OCI-LY1 (cell line): ENCODE measurements around the gene KRT2.
"Not testable (repeated sequence)": the region's sequence is repeated elsewhere in the genome, so short reads cannot be mapped to it uniquely, and the experiment has no call there.

Source experiments
- H2AFZ ChIP-seq: fragments of 200-600 bp; sonication (generic), shearing (Covaris generic); 2 replicates; pipeline ENCODE4 v1.6.0; 2014; ENCODE audit warnings: antibody characterized with exemption, mild to moderate bottlenecking, low read length
- H3F3A ChIP-seq: fragments of 200-600 bp; sonication (generic), shearing (Covaris generic); 2 replicates; pipeline ENCODE4 v1.6.0; 2014; ENCODE audit warnings: mild to moderate bottlenecking, antibody characterized with exemption, low read length, moderate library complexity; ENCODE audit not compliant: insufficient read depth
- H3K27ac ChIP-seq: fragments of 200-600 bp; sonication (generic); 2 replicates; pipeline ENCODE4 v1.5.1; 2014; ENCODE audit warnings: low read length, mixed run types, mild to moderate bottlenecking, low read depth; ENCODE audit not compliant: poor library complexity, severe bottlenecking
- H3K27me3 ChIP-seq: fragments of 200-600 bp; sonication (generic); 2 replicates; pipeline ENCODE4 v1.6.0; 2014; ENCODE audit warnings: antibody characterized with exemption, mild to moderate bottlenecking, low read length, moderate library complexity; ENCODE audit not compliant: insufficient read depth
- H3K36me3 ChIP-seq: fragments of 200-600 bp; sonication (generic); 2 replicates; pipeline ENCODE4 v1.6.1; 2014; ENCODE audit warnings: mild to moderate bottlenecking, antibody characterized with exemption, low read length, moderate library complexity, mixed read lengths; ENCODE audit not compliant: insufficient read depth
- H3K4me1 ChIP-seq: fragments of 200-600 bp; sonication (generic); 2 replicates; pipeline ENCODE4 v1.5.1; 2014; ENCODE audit warnings: mild to moderate bottlenecking, low read length, moderate library complexity; ENCODE audit not compliant: insufficient read depth, severe bottlenecking
- H3K4me2 ChIP-seq: fragments of 200-600 bp; sonication (generic), shearing (Covaris generic); 2 replicates; pipeline ENCODE4 v1.6.1; 2014; ENCODE audit warnings: low read length
- H3K4me3 ChIP-seq: fragments of 200-600 bp; sonication (generic); 2 replicates; pipeline ENCODE4 v1.5.1; 2014; ENCODE audit warnings: low read length, low read depth, mild to moderate bottlenecking, mixed read lengths; ENCODE audit not compliant: poor library complexity, severe bottlenecking
- H3K79me2 ChIP-seq: fragments of 200-600 bp; shearing (Covaris generic); 2 replicates; pipeline ENCODE4 v1.6.1; 2016; ENCODE audit warnings: mixed run types, low read length, mixed read lengths; ENCODE audit not compliant: insufficient read depth
- H3K9ac ChIP-seq: fragments of 200-600 bp; sonication (generic), shearing (Covaris generic); 2 replicates; pipeline ENCODE4 v1.6.1; 2014; ENCODE audit warnings: mild to moderate bottlenecking, low read length, mixed read lengths
- H3K9me2 ChIP-seq: fragments of 200-600 bp; sonication (generic), shearing (Covaris generic); 2 replicates; pipeline ENCODE4 v1.6.1; 2014; ENCODE audit warnings: low read depth, mild to moderate bottlenecking, low read length, mixed read lengths
- H3K9me3 ChIP-seq: fragments of 200-600 bp; shearing (Covaris generic); 2 replicates; pipeline ENCODE4 v1.6.1; 2014; ENCODE audit warnings: low read length, mixed read lengths
- H4K20me1 ChIP-seq: fragments of 200-600 bp; sonication (generic), shearing (Covaris generic); 2 replicates; pipeline ENCODE4 v1.6.0; 2016; ENCODE audit warnings: mild to moderate bottlenecking, low read length; ENCODE audit not compliant: insufficient read depth
- EZH2 ChIP-seq: fragments of 200-600 bp; sonication (generic), shearing (Covaris generic); IDR thresholded peaks from 2 replicates; pipeline ENCODE4 v1.8.0; 2017; ENCODE audit warnings: borderline replicate concordance, mixed run types, mild to moderate bottlenecking, antibody characterized with exemption, low read length, moderate library complexity, mixed read lengths
- TF ChIP-seq, protein P1 (sequence below): fragments of 200-600 bp; sonication (generic), shearing (Covaris generic); IDR thresholded peaks from 2 replicates; pipeline ENCODE4 v1.5.1; 2017; ENCODE audit warnings: mild to moderate bottlenecking, antibody characterized with exemption, low read length, moderate library complexity, mixed read lengths

KRT2 gene

DNA sequence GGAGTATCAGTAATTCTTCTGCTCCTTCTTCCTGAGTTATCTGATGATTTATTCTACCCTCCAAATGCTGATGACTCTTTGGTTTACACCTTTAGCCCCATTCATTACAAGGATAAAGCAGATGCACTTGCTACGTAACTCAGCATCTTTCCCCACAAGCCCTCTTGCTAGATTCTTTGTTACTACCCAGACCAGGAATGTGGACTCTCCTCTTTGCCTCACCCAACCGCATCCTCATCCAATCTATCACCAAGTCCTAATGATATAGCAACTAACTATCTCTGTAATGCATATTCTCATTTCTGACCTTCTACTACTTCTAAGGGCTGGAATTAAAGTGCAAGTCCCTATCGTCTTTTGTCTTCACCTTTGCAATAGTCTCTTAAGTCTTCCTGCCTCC, 18.9 kb upstream of the KRT2 start:
- Histone ChIP-seq H3K9ac (no peak overlapping the region), H3K4me2 (no peak overlapping the region), H3K36me3 (no peaks in the 10 kb centered on the region), H2AFZ (no peak overlapping the region), H3K9me2 (no peaks in the 10 kb centered on the region), H3K27me3 (no peaks in the 10 kb centered on the region), H3K27ac (no peak overlapping the region), H3K79me2 (no peaks in the 10 kb centered on the region), H3F3A (no peaks in the 10 kb centered on the region), H3K9me3 (no peaks in the 10 kb centered on the region), H3K4me3 (no peak overlapping the region), H3K4me1 (no peaks in the 10 kb centered on the region), H4K20me1 (no peaks in the 10 kb centered on the region)
- no peak for TF ChIP-seq EZH2
- TF ChIP-seq, protein P1, sequence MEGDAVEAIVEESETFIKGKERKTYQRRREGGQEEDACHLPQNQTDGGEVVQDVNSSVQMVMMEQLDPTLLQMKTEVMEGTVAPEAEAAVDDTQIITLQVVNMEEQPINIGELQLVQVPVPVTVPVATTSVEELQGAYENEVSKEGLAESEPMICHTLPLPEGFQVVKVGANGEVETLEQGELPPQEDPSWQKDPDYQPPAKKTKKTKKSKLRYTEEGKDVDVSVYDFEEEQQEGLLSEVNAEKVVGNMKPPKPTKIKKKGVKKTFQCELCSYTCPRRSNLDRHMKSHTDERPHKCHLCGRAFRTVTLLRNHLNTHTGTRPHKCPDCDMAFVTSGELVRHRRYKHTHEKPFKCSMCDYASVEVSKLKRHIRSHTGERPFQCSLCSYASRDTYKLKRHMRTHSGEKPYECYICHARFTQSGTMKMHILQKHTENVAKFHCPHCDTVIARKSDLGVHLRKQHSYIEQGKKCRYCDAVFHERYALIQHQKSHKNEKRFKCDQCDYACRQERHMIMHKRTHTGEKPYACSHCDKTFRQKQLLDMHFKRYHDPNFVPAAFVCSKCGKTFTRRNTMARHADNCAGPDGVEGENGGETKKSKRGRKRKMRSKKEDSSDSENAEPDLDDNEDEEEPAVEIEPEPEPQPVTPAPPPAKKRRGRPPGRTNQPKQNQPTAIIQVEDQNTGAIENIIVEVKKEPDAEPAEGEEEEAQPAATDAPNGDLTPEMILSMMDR, result no peak

DNA sequence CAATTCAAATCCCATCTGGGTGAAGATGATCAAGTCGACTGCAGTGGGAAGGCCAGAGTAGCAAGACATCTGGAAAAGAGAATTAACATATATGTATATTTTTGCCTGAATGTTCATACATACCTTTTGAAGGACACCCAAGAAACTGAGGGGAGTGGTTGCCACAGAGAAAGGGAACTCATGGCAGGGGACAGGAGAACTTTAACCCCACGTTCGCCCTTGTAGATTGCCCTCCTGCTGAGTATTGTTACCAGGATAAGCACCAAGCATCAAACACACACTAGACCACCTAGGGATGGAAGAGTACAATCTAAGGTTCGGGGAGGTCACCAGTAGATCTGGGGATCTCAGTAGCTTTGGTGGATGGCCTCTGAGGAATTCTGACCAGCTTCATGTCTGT, 18.5 kb upstream of the KRT2 start:
- H3K36me3 ChIP-seq, result no peaks in the 10 kb centered on the region
- H3K27me3 ChIP-seq, result no peaks in the 10 kb centered on the region
- no peaks in the 10 kb centered on the region for H3F3A ChIP-seq
- no peak overlapping the region for H3K4me2 ChIP-seq
- no peaks in the 10 kb centered on the region for H4K20me1 ChIP-seq
- no peak overlapping the region for H3K4me3 ChIP-seq
- TF ChIP-seq EZH2, result no peak
- no peak overlapping the region for H3K9ac ChIP-seq
- H2AFZ ChIP-seq, result no peak overlapping the region
- H3K79me2 ChIP-seq, result no peaks in the 10 kb centered on the region
- H3K27ac ChIP-seq, result no peak overlapping the region
- H3K9me2 ChIP-seq, result no peaks in the 10 kb centered on the region
- H3K4me1 ChIP-seq, result no peaks in the 10 kb centered on the region
- no peaks in the 10 kb centered on the region for H3K9me3 ChIP-seq

DNA sequence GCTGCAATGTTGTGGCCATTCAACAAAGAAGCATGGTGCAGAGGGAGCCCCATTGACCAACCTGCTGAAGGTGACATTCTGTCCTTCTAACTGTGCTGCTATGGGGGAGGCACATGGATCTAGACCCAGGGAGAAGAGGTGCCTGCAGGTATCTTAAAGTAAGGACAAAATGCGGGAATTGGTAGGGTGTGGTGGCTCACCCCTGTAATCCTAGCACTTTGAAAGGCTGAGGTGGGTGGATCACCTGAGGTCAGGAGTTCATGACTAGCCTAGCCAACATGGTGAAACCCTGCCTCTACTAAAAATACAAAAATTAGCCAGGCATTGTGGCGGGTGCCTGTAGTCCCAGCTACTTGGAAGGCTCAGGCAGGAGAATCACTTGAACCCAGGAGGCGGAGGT, 17.9 kb upstream of the KRT2 start:
- H3K27me3 ChIP-seq, H3K9me2 ChIP-seq, H3K27ac ChIP-seq, H4K20me1 ChIP-seq, H3F3A ChIP-seq, H3K9ac ChIP-seq, H3K4me2 ChIP-seq, H3K9me3 ChIP-seq, H3K4me3 ChIP-seq, H3K4me1 ChIP-seq, H3K79me2 ChIP-seq, H3K36me3 ChIP-seq, H2AFZ ChIP-seq: not testable (repeated sequence)

DNA sequence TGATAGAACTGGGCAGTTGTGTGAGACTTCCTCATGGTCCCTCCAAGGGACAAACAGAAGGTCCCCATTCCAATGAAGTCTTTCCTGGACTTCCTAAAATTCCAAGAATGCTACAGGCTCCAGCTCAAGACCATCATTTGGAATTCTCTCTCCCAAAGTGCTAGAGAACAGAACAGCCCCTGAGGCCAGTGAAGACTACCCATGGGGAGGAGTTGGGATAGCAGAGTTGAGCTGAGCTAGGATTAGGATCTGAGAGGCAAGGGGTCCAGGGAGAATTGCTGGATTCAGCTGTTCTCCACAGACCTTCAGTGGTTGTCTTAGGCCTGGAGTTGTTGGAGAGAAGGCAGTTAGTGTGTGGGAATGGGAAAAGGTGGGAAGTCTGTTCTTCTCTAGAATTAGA, 17.4 kb upstream of the KRT2 start:
- Histone ChIP-seq H3K9ac (no peak overlapping the region), H3K4me1 (no peaks in the 10 kb centered on the region), H3F3A (no peaks in the 10 kb centered on the region), H4K20me1 (no peaks in the 10 kb centered on the region), H3K27me3 (no peaks in the 10 kb centered on the region), H3K27ac (no peak overlapping the region), H3K4me2 (no peak overlapping the region), H2AFZ (no peak overlapping the region), H3K79me2 (no peaks in the 10 kb centered on the region), H3K36me3 (no peaks in the 10 kb centered on the region), H3K9me3 (no peaks in the 10 kb centered on the region), H3K9me2 (no peaks in the 10 kb centered on the region), H3K4me3 (no peak overlapping the region)
- no peak for TF ChIP-seq EZH2
- TF ChIP-seq, protein P1, result no peak
